SK-N-SH (cell line): ENCODE results near the gene ASMTL. TPM values are rescaled to one million over a fixed set of nuclear protein-coding genes. Genes with fewer than 3 reads are reported as not detected.

ENCODE experiments used
- CTCF ChIA-PET: fragments of 300-600, 350-600 bp; formaldehyde crosslinking; extraction: SDS; loops from one replicate; lab custom pipeline; 2021; lab: Yijun Ruan, JAX
- POLR2A ChIA-PET: fragments of 350-600 bp; sonication (Branson Sonifier 250); formaldehyde crosslinking; extraction: SDS; loops from one replicate; lab custom pipeline; 2020; ENCODE audit warnings: antibody characterized with exemption, inconsistent platforms; lab: Yijun Ruan, JAX
- DNase-seq: peaks from one replicate; pipeline ENCODE4 v3.0.0; 2012
- H2AFZ ChIP-seq: fragments of 200-600 bp; sonication (generic); 2 replicates; pipeline ENCODE4 v1.8.1; 2016; ENCODE audit warnings: antibody characterized with exemption, mild to moderate bottlenecking, low read depth
- H3F3A ChIP-seq: fragments of 200-600 bp; sonication (generic); replicated peaks from 2 replicates; pipeline ENCODE3; 2016; ENCODE audit warnings: antibody characterized with exemption, mild to moderate bottlenecking; ENCODE audit not compliant: insufficient read depth
- H3K27ac ChIP-seq, 2 experiments: fragments of 200-500 bp in 1 of 2; fragments of 200-600 bp in 1 of 2; sonication (Bioruptor generic) in 1 of 2; sonication (generic), shearing (Covaris generic) in 1 of 2; 2 replicates each; pipeline versions ENCODE4 v1.5.1 to v1.6.1; 2014 to 2016; ENCODE audit warnings: low read depth in 2 of 2, inconsistent platforms in 1 of 2, low read length in 1 of 2, mild to moderate bottlenecking in 1 of 2, mixed read lengths in 1 of 2
- H3K27me3 ChIP-seq: fragments of 200-600 bp; sonication (generic), shearing (Covaris generic); 2 replicates; pipeline ENCODE4 v1.6.1; 2016; ENCODE audit warnings: mixed run types; ENCODE audit not compliant: insufficient read depth
- H3K36me3 ChIP-seq, 2 experiments: fragments of 200-500 bp in 1 of 2; fragments of 200-600 bp in 1 of 2; sonication (Bioruptor generic) in 1 of 2; sonication (generic) in 1 of 2; replicated peaks in 1 of 2; 2 replicates each; pipeline versions ENCODE3 to v1.5.1; 2014 to 2016; ENCODE audit warnings: low read length in 1 of 2, mild to moderate bottlenecking in 1 of 2; ENCODE audit not compliant: insufficient read depth in 2 of 2, control insufficient read depth in 1 of 2
- H3K4me1 ChIP-seq, 2 experiments: fragments of 200-500 bp in 1 of 2; fragments of 200-600 bp in 1 of 2; sonication (Bioruptor generic) in 1 of 2; sonication (generic), shearing (Covaris generic) in 1 of 2; 2 replicates each; pipeline versions ENCODE4 v1.5.1 to v1.6.1; 2014 to 2016; ENCODE audit warnings: low read depth in 1 of 2, low read length in 1 of 2, mixed run types in 1 of 2; ENCODE audit not compliant: insufficient read depth in 2 of 2, control insufficient read depth in 1 of 2
- H3K4me2 ChIP-seq: fragments of 200-600 bp; sonication (generic), shearing (Covaris generic); 2 replicates; pipeline ENCODE4 v1.6.1; 2017; ENCODE audit warnings: mixed run types
- H3K4me3 ChIP-seq, 2 experiments: fragments of 200-500 bp in 1 of 2; fragments of 200-600 bp in 1 of 2; sonication (Bioruptor generic) in 1 of 2; sonication (generic), shearing (Covaris generic) in 1 of 2; 2 replicates each; pipeline versions ENCODE4 v1.5.1 to v1.8.1; 2014 to 2016; ENCODE audit warnings: low read depth in 2 of 2, inconsistent platforms in 1 of 2, low read length in 1 of 2, mild to moderate bottlenecking in 1 of 2, mixed read lengths in 1 of 2, moderate library complexity in 1 of 2
- H3K79me2 ChIP-seq: fragments of 200-600 bp; sonication (generic); 2 replicates; pipeline ENCODE4 v1.8.1; 2017; ENCODE audit warnings: mild to moderate bottlenecking; ENCODE audit not compliant: insufficient read depth
- H3K9ac ChIP-seq: fragments of 200-600 bp; sonication (generic); 2 replicates; pipeline ENCODE4 v1.6.1; 2017; ENCODE audit warnings: mixed run types
- H3K9me2 ChIP-seq: fragments of 200-600 bp; sonication (generic); 2 replicates; pipeline ENCODE4 v1.6.1; 2017; ENCODE audit warnings: mixed run types
- H3K9me3 ChIP-seq: fragments of 200-600 bp; sonication (generic); 2 replicates; pipeline ENCODE4 v1.6.1; 2017; ENCODE audit warnings: mixed run types, mild to moderate bottlenecking, moderate library complexity
- H4K20me1 ChIP-seq: fragments of 200-600 bp; sonication (generic); 2 replicates; pipeline ENCODE4 v1.6.1; 2017; ENCODE audit warnings: mild to moderate bottlenecking, mixed run types; ENCODE audit not compliant: insufficient read depth
- CHD2 ChIP-seq: fragments of 150-350 bp; IDR thresholded peaks from 2 replicates; pipeline ENCODE4 v1.6.1; 2018; ENCODE audit warnings: low read length; ENCODE audit not compliant: partially characterized antibody
- EZH2phosphoT487 ChIP-seq: fragments of 200-600 bp; sonication (generic); IDR thresholded peaks from 2 replicates; pipeline ENCODE4 v1.6.1; 2017; ENCODE audit warnings: low read depth, mixed run types, mild to moderate bottlenecking, antibody characterized with exemption, moderate library complexity, borderline replicate concordance
- FOXJ3 ChIP-seq: sonication (generic); formaldehyde crosslinking; IDR thresholded peaks from 2 replicates; pipeline ENCODE4 v1.5.1; 2020; ENCODE audit warnings: mild to moderate bottlenecking, missing genetic modification reagents
- JUND ChIP-seq: IDR thresholded peaks from 2 replicates; pipeline ENCODE4 v1.4.0; 2012
- MAX ChIP-seq: IDR thresholded peaks from 2 replicates; pipeline ENCODE4 v1.4.0; 2012; ENCODE audit warnings: low read depth
- NRF1 ChIP-seq: IDR thresholded peaks from 2 replicates; pipeline ENCODE4 v1.6.1; 2012; ENCODE audit warnings: low read depth, mild to moderate bottlenecking, low read length
- RAD21 ChIP-seq: IDR thresholded peaks from 2 replicates; pipeline ENCODE4 v1.6.1; 2012; ENCODE audit warnings: mild to moderate bottlenecking, low read length
- REST ChIP-seq: IDR thresholded peaks from 2 replicates; pipeline ENCODE4 v1.6.1; 2012; ENCODE audit warnings: mild to moderate bottlenecking, low read depth, low read length, moderate library complexity
- SIN3A ChIP-seq: IDR thresholded peaks from 2 replicates; pipeline ENCODE4 v1.6.1; 2012; ENCODE audit warnings: low read depth, mild to moderate bottlenecking, low read length, moderate library complexity, borderline replicate concordance
- YY1 ChIP-seq: IDR thresholded peaks from 2 replicates; pipeline ENCODE4 v1.4.0; 2012; ENCODE audit warnings: low read depth, mild to moderate bottlenecking
- WGBS: methylation state at CpG from one replicate; pipeline ENCODE4 v1.1.6; 2017; ENCODE audit warnings: low lambda C conversion rate; 5-methylcytosine and 5-hydroxymethylcytosine counted together
- polyA plus RNA-seq, 3 experiments: library from polyadenylated mRNA; depleted of rRNA; stranded (reverse); fragments of >200 nt; gene quantifications; 2 replicates each; pipeline ENCODE4 v1.2.3, GENCODE V29; 2012
- TF ChIP-seq, protein P1 (sequence below): IDR thresholded peaks from 2 replicates; pipeline ENCODE4 v1.4.0; 2012; ENCODE audit warnings: low read depth, borderline replicate concordance
- TF ChIP-seq, protein P2 (sequence below): fragments of 200-600 bp; sonication (generic); IDR thresholded peaks from 2 replicates; pipeline ENCODE4 v1.6.1; 2017; ENCODE audit warnings: antibody characterized with exemption, mild to moderate bottlenecking, moderate library complexity

The ASMTL gene
- polyA plus RNA-seq, 1 of the 3 experiments (the other 2 are of a cell fraction): 37.7 TPM

- Histone ChIP-seq H3F3A (no peaks in the 10 kb centered on the region), H4K20me1 (no peaks in the 10 kb centered on the region), H3K4me2 (no peak overlapping the region), H3K27me3 (peaks cover 7% of the 10 kb centered on the region; the same call in 1 of the 2 replicates), H3K9me3 (no peaks in the 10 kb centered on the region), H3K9ac (no peak overlapping the region), H3K9me2 (no peaks in the 10 kb centered on the region), H3K79me2 (no peaks in the 10 kb centered on the region), H3K4me3 (no peak overlapping the region), H3K4me1 (no peaks in the 10 kb centered on the region), H2AFZ (no peak overlapping the region), H3K27ac (no peak overlapping the region), H3K36me3 (no peaks in the 10 kb centered on the region)
- WGBS: 41% methylated on average over 12 of the region's 12 CpGs
- no peak for DNase-seq
- ChIA-PET POLR2A (no interaction called here), CTCF (no interaction called here)
- TF ChIP-seq EZH2phosphoT487 (no peak), JUND (no peak), NRF1 (no peak), RAD21 (no peak), CHD2 (no peak), MAX (no peak), FOXJ3 (CRISPR knock-in tag) (no peak), REST (no peak)
- TF ChIP-seq, protein P1, sequence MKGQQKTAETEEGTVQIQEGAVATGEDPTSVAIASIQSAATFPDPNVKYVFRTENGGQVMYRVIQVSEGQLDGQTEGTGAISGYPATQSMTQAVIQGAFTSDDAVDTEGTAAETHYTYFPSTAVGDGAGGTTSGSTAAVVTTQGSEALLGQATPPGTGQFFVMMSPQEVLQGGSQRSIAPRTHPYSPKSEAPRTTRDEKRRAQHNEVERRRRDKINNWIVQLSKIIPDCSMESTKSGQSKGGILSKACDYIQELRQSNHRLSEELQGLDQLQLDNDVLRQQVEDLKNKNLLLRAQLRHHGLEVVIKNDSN: no peak
- TF ChIP-seq, protein P2, sequence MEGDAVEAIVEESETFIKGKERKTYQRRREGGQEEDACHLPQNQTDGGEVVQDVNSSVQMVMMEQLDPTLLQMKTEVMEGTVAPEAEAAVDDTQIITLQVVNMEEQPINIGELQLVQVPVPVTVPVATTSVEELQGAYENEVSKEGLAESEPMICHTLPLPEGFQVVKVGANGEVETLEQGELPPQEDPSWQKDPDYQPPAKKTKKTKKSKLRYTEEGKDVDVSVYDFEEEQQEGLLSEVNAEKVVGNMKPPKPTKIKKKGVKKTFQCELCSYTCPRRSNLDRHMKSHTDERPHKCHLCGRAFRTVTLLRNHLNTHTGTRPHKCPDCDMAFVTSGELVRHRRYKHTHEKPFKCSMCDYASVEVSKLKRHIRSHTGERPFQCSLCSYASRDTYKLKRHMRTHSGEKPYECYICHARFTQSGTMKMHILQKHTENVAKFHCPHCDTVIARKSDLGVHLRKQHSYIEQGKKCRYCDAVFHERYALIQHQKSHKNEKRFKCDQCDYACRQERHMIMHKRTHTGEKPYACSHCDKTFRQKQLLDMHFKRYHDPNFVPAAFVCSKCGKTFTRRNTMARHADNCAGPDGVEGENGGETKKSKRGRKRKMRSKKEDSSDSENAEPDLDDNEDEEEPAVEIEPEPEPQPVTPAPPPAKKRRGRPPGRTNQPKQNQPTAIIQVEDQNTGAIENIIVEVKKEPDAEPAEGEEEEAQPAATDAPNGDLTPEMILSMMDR: no peak
These were observed 91.4 kb downstream of the ASMTL start for GRCh38 chrX:1361275-1361674.

- POLR2A ChIA-PET: no interaction called here
- no peaks in the 10 kb centered on the region for H3K4me1 ChIP-seq
- no peak overlapping the region for H3K4me2 ChIP-seq
These were observed 92.5 kb downstream of the ASMTL start for GRCh38 chrX:1360171-1360570.

More at GRCh38 chrX:1360171-1360570, 92.5 kb downstream of the ASMTL start:
- CTCF ChIA-PET: no interaction called here
- Histone ChIP-seq H3K9ac (no peak overlapping the region), H3K27ac (no peak overlapping the region), H4K20me1 (no peaks in the 10 kb centered on the region), H3K36me3 (no peaks in the 10 kb centered on the region), H2AFZ (no peak overlapping the region)
- WGBS: 41% methylated on average over 2 of the region's 2 CpGs
- no peak for TF ChIP-seq YY1
- no peak for TF ChIP-seq SIN3A
- TF ChIP-seq, all 33 proteins: peak for 0
- Histone ChIP-seq H3K9me2 (no peaks in the 10 kb centered on the region), H3K9me3 (no peaks in the 10 kb centered on the region), H3K4me3 (no peak overlapping the region), H3F3A (no peaks in the 10 kb centered on the region), H3K27me3 (peaks cover 7% of the 10 kb centered on the region; the same call in 1 of the 2 replicates), H3K79me2 (no peaks in the 10 kb centered on the region)
- DNase-seq: no peak
